Measurements from ENCODE around the gene SLC43A1.

SLC43A1 gene

DNA sequence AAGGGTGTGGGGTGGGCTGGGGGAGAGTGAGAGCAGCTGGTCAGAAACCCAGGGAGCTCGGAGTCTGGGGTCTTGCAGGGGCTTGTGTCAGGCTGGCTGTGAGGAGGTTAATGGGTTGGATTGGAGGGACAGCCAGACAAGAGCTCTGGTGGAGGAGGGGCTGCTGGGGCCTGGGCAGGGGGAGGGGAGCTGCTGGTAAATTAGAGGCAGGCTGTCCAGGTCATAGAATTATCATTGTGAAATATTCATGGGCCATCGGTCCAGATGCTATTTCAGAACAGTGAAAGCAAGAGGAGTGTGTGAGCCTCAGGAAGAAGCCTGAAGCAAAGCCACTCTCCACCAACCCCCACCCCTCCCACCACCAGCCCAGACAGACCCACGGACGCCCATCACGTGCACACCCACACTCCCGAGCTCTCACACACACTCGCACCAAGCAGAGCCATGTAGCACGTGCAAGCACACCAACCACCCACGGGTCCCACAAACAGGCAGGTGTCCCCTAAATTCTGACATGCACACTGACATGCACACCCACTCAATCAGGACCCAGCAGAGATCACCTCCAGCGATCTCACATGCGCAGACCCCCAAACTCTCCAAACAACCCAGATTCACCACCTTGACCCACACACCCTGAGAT, 36.4 kb downstream of the SLC43A1 start:
- no peak for DNase-seq

DNA sequence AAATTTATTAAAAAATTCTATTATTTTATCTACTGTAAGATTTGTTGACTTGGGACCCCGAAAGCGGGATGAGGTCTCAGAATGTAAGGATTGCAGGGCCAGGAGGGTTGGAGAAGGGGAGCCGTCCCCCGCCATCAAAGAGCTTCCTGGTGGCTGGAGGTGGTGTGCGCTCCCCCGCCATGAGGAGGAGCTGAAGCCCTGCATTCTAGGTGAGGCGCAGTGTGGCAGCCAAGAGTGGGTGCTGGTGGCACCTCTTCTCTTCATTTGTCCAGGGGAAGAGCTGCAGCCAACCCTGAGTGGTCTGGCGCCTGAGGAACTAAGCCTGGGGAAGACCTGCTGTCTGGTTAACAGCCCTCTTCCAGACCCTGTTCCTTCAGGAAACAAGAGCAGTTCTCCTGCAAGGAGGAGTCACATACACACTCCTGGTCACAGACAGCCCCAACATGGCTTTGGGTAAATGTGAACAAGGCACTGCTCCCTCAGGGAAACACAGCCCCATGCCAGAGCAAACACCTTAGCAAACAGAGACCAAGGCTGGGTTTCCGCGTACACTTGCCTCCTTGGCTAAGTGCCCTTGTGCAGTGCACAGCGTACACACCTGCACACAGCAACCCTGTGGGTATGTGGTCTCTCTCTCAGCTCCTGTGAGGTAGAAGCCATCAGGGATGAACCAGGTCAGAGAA, 37.9 kb downstream of the SLC43A1 start:
- no peak for DNase-seq

- peak; percentile 16 for DNase-seq
These were observed 38.6 kb downstream of the SLC43A1 start for GRCh38 chr11:57476757-57477506.

GRCh38 chr11:57476047-57476756, 39.3 kb downstream of the SLC43A1 start:
- peak; percentile 28 for DNase-seq

- no peak for DNase-seq
These were observed 39.8 kb downstream of the SLC43A1 start for GRCh38 chr11:57475671-57476046.

GRCh38 chr11:57475191-57475590, 40.3 kb downstream of the SLC43A1 start:
- no peak for DNase-seq

- no peak for DNase-seq
These were observed 40.7 kb downstream of the SLC43A1 start for GRCh38 chr11:57474803-57475115.

DNA sequence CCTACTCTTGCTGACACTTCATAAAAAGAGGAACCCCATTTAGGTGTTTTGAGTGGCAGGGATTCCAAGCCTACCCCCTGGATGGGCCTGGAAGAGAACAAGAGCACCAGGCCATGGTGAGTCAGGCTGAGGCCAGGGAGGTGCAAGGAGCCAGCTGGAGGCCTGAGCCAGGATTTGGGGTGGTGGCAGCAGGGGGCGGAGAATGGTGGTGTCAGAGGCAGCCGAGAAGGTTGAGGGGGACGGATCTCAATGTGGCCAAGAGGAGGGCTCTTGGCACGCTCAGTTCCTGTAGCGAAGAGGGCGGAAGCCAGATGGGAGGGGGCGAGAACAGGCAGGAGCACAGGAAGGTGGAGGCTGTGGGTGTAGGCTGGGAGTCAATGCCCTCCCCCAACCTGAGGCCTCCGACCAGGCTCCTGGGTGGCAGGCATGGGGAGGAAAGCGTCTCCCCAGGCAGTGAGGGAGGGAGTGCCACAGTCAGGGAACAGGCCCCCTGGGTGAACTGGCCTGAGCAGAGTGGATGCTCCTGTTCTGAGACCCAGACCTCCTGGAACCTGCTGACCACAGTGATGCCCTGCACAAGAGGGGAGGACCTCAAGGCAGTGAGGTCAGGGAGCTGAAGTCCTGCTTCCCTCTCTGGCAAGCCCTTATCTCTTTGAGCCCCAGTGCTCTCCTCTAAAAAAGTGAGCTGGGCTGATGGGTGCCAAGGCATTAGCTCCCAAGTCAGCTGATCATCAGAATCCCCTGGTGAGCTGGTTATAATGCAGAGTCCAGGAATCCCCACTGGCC, 41.3 kb downstream of the SLC43A1 start:
- peak; percentile 56 for DNase-seq

- no peak for DNase-seq
These were observed 42.1 kb downstream of the SLC43A1 start for GRCh38 chr11:57473285-57473841.

DNA sequence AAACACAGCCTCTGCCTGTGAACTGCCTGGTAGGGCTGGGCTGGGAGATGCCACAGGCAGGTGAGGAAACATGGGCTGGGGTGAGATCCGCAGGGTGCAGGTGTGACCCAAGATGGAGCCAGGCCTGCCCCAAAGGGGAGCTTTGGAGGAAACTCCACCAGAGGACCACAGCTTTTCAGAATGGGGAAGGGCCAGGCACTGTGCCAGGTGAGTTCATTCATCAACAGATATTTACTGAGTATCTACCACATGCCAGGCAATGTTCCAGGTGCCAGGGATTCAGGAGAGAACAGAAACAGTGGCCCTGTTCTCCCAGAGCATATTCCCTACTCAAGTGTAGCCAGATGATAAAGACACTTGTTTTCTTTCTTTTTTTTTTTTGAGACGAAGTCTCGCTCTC, 44.0 kb downstream of the SLC43A1 start:
- no peak for DNase-seq

DNA sequence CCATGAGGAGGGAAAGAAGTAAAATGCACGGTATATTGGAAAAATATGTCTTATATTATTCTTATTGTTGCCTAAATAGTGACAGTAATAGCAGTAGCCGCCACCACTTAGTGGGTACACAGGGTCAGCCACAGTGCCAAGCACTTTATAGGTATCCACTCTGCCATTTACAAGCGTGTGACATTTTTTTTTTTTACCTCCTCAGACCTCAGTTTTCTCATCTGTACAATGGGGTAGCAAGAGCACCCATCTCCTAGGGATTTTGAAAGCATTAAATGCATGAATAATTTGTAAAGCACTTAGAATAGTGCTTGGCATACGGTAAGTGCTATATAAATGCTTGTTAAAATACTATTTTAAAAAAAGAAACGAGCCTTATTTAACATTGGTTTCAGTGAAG, 46.2 kb downstream of the SLC43A1 start:
- no peak for DNase-seq

DNA sequence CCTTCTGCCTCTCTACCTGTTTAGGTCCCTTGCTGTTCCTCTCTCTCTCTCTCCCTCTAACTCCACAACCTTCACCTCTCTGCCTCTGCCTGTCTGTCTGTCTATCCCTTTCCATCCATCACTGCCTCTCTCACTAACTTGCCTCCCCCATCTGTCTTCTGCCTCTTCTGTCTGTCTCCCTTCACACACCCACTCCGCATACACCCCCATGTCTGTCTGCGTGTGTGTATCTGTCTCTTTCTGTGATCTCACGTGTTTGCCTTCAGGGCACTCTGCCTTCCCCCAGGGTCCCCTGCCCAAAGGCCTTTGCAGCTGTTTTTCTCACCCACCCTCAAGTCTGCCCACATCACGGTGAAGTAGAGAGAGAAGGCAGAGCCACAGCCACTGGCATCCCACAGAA, 47.2 kb downstream of the SLC43A1 start:
- no peak for DNase-seq

DNA sequence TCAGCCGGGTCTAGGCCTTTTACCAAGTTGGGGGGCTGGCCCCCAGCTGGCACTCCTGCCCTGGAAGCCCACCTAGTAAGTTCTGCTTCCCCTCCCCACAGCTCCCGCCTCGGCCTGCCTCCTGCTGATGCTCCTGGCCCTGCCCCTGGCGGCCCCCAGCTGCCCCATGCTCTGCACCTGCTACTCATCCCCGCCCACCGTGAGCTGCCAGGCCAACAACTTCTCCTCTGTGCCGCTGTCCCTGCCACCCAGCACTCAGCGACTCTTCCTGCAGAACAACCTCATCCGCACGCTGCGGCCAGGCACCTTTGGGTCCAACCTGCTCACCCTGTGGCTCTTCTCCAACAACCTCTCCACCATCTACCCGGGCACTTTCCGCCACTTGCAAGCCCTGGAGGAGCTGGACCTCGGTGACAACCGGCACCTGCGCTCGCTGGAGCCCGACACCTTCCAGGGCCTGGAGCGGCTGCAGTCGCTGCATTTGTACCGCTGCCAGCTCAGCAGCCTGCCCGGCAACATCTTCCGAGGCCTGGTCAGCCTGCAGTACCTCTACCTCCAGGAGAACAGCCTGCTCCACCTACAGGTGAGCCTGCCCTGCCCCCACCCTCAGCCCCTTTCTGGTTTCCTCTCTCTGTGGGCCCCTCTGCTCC, 47.9 kb downstream of the SLC43A1 start:
- no peak for DNase-seq

- no peak for DNase-seq
These were observed 48.8 kb downstream of the SLC43A1 start for GRCh38 chr11:57466680-57467079.

DNA sequence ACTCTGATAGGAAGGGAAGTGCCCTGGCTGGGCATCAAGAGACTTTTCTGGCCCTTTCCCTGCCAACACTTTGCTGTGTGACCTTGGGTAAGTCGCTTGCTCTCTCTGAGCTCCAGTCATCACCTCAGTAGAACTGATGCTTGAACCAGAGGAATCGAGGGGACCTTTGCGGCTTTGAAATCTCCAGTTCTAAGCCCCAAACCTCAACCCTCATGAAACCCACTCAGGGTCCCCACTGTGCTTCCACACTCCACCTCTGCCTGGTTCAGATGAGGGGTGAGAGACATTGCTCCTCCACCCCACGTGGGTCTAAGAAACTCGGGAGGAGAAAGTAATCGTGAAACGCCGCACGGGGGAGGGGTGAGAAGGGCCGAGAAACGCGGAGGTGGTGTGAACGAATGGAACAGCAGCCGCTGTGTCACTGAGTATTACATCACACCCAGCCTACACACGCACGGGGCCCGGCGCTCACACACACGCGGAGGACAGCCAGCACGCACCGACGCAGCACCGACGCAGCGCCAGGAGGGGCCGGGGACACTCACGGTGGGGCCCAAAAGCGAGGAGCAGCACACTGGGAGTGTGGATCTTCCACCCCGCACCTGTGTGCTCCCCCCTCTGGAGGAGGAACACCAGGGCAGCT, 50.8 kb downstream of the SLC43A1 start:
- no peak for DNase-seq

DNA sequence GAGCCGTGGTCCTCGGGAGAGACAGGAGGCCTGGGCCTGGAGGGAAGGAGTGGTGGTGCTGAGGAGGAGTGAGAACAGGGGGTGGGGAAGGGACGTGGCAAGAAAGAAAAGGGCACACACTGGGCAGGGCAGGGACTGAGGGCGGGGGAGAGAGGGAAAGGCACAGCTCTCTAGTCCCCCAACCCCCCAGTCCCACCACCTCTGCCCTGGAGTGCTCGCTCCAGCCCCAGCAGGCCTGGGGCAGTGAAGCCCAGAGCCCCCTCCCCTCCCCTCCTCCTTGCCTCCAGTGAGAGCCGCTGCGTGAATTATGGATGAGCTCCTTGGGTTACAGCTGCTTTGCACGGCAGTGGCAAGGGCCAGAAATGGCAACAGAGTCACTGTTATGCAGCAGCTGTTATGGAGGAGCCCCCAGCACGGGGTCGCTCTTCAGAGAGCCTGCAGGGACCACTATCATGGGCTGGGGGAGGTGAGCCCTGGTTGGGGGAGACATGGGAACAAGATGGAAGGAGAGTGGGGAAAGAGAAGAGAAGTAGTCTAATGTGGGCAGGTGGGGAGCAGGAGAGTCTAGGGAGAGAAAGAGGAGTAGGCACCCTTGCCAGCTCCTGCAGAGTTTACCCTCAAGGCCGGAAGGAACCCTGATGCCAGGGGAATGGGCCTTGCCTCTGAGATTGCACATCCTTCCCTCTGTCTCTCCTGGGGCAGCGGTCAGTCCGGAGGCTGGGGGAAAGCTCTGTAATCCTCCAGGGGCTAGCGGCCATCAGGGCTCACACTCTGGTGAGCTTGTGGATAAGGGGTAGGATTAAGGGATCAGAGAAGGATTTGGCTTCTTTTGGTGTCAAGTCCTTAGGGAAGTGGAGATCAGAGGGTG, 51.6 kb downstream of the SLC43A1 start:
- DNase-seq, result no peak

DNA sequence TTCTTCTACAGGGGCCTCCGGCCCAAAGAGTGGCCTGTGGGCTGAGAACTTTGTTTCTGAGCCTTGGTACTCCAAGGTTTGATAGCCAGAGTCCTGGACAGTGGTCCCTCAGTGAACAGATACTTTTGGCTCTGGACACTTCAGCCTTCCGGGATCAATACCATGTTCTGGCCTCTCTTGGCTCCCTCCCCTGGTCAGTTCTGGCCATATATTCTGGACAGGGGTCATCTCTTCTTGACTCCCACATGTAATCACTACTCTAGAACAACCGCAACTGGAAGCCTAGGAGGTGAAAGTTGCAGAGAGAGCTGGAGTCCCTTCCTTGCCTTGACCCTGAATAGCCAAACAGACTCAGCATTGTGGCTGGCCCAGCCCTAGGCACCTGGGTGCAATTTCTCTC, 52.9 kb downstream of the SLC43A1 start:
- no peak for DNase-seq

- DNase-seq, result no peak
These were observed 53.5 kb downstream of the SLC43A1 start for GRCh38 chr11:57461841-57462489.

- no peak for DNase-seq
These were observed 54.4 kb downstream of the SLC43A1 start for GRCh38 chr11:57460758-57461749.

Measured in activated gamma-delta T cell treated with Interleukin-2 at 50 U/mL for 16 hours (primary cell).